GM23338 (cell line): Measurements from ENCODE around the gene CCR6. TPM values are rescaled to one million over a fixed set of nuclear protein-coding genes. Genes with fewer than 3 reads are reported as not detected.

Experiments
- ATAC-seq: fragments of 200-7000 bp; cut with Tn5 transposase; 3 replicates; pipeline ENCODE4 v1.9.1; 2020
- DNase-seq: peaks from one replicate; pipeline ENCODE4 v3.0.0-alpha.2; 2015; ENCODE audit warnings: low spot score
- H2AFZ ChIP-seq: fragments of 200-600 bp; sonication (generic); 2 replicates; pipeline ENCODE4 v1.8.0; 2016; ENCODE audit warnings: antibody characterized with exemption, mild to moderate bottlenecking, moderate library complexity
- H3F3A ChIP-seq: fragments of 200-600 bp; sonication (generic); replicated peaks from 2 replicates; pipeline ENCODE4 v1.8.0; 2017; ENCODE audit warnings: antibody characterized with exemption, mixed run types, low read depth
- H3K27ac ChIP-seq: fragments of 200-600 bp; sonication (generic); 2 replicates; pipeline ENCODE4 v1.6.1; 2016; ENCODE audit warnings: low read depth
- H3K27me3 ChIP-seq: fragments of 200-600 bp; sonication (generic); 2 replicates; pipeline ENCODE4 v1.8.0; 2016; ENCODE audit warnings: mild to moderate bottlenecking, mixed run types, moderate library complexity; ENCODE audit not compliant: insufficient read depth
- H3K36me3 ChIP-seq: fragments of 200-600 bp; sonication (generic); 2 replicates; pipeline ENCODE4 v1.8.0; 2016; ENCODE audit warnings: mild to moderate bottlenecking; ENCODE audit not compliant: insufficient read depth
- H3K4me1 ChIP-seq: fragments of 200-600 bp; sonication (generic); 2 replicates; pipeline ENCODE4 v1.8.0; 2016; ENCODE audit warnings: mild to moderate bottlenecking, moderate library complexity; ENCODE audit not compliant: insufficient read depth
- H3K4me2 ChIP-seq: fragments of 200-600 bp; sonication (generic); 2 replicates; pipeline ENCODE4 v1.7.1; 2017; ENCODE audit warnings: mixed run types
- H3K4me3 ChIP-seq: fragments of 200-600 bp; sonication (generic); 2 replicates; pipeline ENCODE4 v1.6.1; 2016; ENCODE audit warnings: mixed run types
- H3K79me2 ChIP-seq: fragments of 200-600 bp; sonication (generic); replicated peaks from 2 replicates; pipeline ENCODE4 v1.8.0; 2017; ENCODE audit warnings: mild to moderate bottlenecking; ENCODE audit not compliant: insufficient read depth
- H3K9me2 ChIP-seq: fragments of 200-600 bp; sonication (generic); 2 replicates; pipeline ENCODE4 v1.8.0; 2017; ENCODE audit not compliant: insufficient read depth
- H4K20me1 ChIP-seq: fragments of 200-600 bp; sonication (generic); replicated peaks from 2 replicates; pipeline ENCODE4 v1.8.0; 2017; ENCODE audit warnings: mild to moderate bottlenecking; ENCODE audit not compliant: insufficient read depth
- H3K27ac Mint-ChIP-seq: 2 replicates; pipeline ENCODE4 v1.8.0; 2020; ENCODE audit warnings: inconsistent platforms, mild to moderate bottlenecking, moderate library complexity, mixed read lengths
- H3K27me3 Mint-ChIP-seq: 3 replicates; pipeline ENCODE4 v1.8.0; 2022; ENCODE audit warnings: low read depth, mild to moderate bottlenecking, moderate library complexity, mixed read lengths, inconsistent platforms; ENCODE audit not compliant: insufficient read depth, poor library complexity
- H3K36me3 Mint-ChIP-seq: 3 replicates; pipeline ENCODE4 v1.8.0; 2021; ENCODE audit warnings: low read depth, mild to moderate bottlenecking, inconsistent platforms, moderate library complexity, mixed read lengths
- H3K4me1 Mint-ChIP-seq: 3 replicates; pipeline ENCODE4 v1.8.0; 2020; ENCODE audit warnings: mild to moderate bottlenecking, inconsistent platforms, mixed read lengths
- H3K4me3 Mint-ChIP-seq: 3 replicates; pipeline ENCODE4 v1.8.0; 2021; ENCODE audit warnings: moderate library complexity, mild to moderate bottlenecking, inconsistent platforms, mixed read lengths
- H3K9me3 Mint-ChIP-seq: 3 replicates; pipeline ENCODE4 v1.8.0; 2020; ENCODE audit warnings: moderate library complexity, mild to moderate bottlenecking, inconsistent platforms, mixed read lengths
- CREB1 ChIP-seq: fragments of 250-450 bp; sonication (Bioruptor Pico); IDR thresholded peaks from 2 replicates; pipeline ENCODE4 v1.5.0; 2020; ENCODE audit warnings: low read depth, mild to moderate bottlenecking, moderate library complexity
- EZH2 ChIP-seq: fragments of 200-600 bp; sonication (generic); IDR thresholded peaks from one replicate; pipeline ENCODE4 v1.8.0; 2017; ENCODE audit warnings: antibody characterized with exemption, mild to moderate bottlenecking, low read depth; ENCODE audit not compliant: unreplicated experiment
- EZH2phosphoT487 ChIP-seq: fragments of 200-600 bp; sonication (generic); IDR thresholded peaks from one replicate; pipeline ENCODE4 v1.8.1; 2018; ENCODE audit warnings: antibody characterized with exemption; ENCODE audit not compliant: unreplicated experiment
- JUNB ChIP-seq: IDR thresholded peaks from one replicate; pipeline ENCODE4 v1.6.1; 2016; ENCODE audit warnings: antibody characterized with exemption; ENCODE audit not compliant: unreplicated experiment
- NANOG ChIP-seq: IDR thresholded peaks from 2 replicates; pipeline ENCODE4 v1.6.1; 2016; ENCODE audit warnings: antibody characterized with exemption, borderline replicate concordance
- POLR2AphosphoS5 ChIP-seq: IDR thresholded peaks from 2 replicates; pipeline ENCODE4 v1.6.1; 2016; ENCODE audit warnings: antibody characterized with exemption, low read depth
- STAT1 ChIP-seq: IDR thresholded peaks from one replicate; pipeline ENCODE4 v1.6.1; 2016; ENCODE audit warnings: antibody characterized with exemption; ENCODE audit not compliant: unreplicated experiment
- ZNF114 ChIP-seq: fragments of 250-450 bp; sonication (Bioruptor Pico); IDR thresholded peaks from 2 replicates; pipeline ENCODE4 v1.5.0; 2020; ENCODE audit warnings: mild to moderate bottlenecking, moderate library complexity
- polyA plus RNA-seq: library from polyadenylated mRNA; unstranded; fragments of >200 nt; fragmentation: Nextera tagmentation; extraction: Ambion mirVana; gene quantifications from 2 replicates; pipeline ENCODE4 v1.2.1, GENCODE V29; 2016
- total RNA-seq: library from RNA; depleted of rRNA; stranded (reverse); fragments of >200 nt; shearing (Covaris generic); gene quantifications from 2 replicates; pipeline ENCODE4 v1.2.3, GENCODE V29; 2014
- TF ChIP-seq, protein P1 (sequence below): IDR thresholded peaks from 2 replicates; pipeline ENCODE4 v1.6.1; 2016; ENCODE audit warnings: antibody characterized with exemption
- TF ChIP-seq, protein P2 (sequence below): IDR thresholded peaks from one replicate; pipeline ENCODE4 v1.6.1; 2018; ENCODE audit warnings: antibody characterized with exemption; ENCODE audit not compliant: unreplicated experiment
- TF ChIP-seq, protein P3 (sequence below), 2 experiments: fragments of 200-600 bp in 1 of 2; sonication (generic) in 1 of 2; conservative IDR thresholded peaks; 2 replicates each; pipeline versions ENCODE4 v1.5.1 to v1.6.1; 2016 to 2017; ENCODE audit warnings: antibody characterized with exemption in 2 of 2, low read depth in 2 of 2, mild to moderate bottlenecking in 2 of 2, moderate library complexity in 1 of 2

Gene CCR6
- total and polyA plus RNA-seq, 2 experiments from 2014 or later = not detected

DNA sequence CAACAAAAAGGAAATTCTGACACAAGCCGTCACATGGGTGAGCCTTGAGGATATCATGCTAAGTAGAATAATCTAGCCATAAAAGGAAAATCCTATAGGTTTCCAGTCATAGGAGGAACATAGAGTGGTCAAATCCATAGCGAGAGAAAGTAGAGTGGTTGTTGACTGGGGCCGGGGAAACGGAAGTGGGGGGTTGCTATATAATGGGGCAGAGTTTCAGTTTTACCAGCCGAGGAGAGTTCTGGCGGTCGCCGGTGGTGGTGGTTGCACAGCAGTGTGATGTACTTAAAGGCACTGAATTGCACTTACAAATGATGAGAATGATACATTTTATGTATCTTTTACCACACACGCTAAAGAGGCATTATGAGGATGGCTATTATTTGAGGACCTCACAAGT lies 30.0 kb downstream of the CCR6 start:
- Histone ChIP-seq H3K4me1 (peaks cover 15% of the 10 kb centered on the region), H3K9me2 (peaks cover 31% of the 10 kb centered on the region; the same call in 1 of the 2 replicates), H3F3A (no peaks in the 10 kb centered on the region; the same call in 1 of the 2 replicates), H3K27me3 (0 out of 2 replicates have a peak, but pooled peaks cover 6% of the 10 kb centered on the region), H3K4me2 (no peak overlapping the region), H3K27ac (no peak overlapping the region), H3K36me3 (no peaks in the 10 kb centered on the region; the same call in 1 of the 2 replicates), H3K4me3 (no peak overlapping the region), H2AFZ (no peak overlapping the region), H3K79me2 (no peaks in the 10 kb centered on the region), H4K20me1 (no peaks in the 10 kb centered on the region)
- H3K27ac Mint-ChIP-seq = no peak overlapping the region
- H3K27me3 Mint-ChIP-seq = peaks cover 11% of the 10 kb centered on the region
- no peak for ATAC-seq
- H3K4me3 Mint-ChIP-seq = no peak overlapping the region
- H3K4me1 Mint-ChIP-seq = peaks cover 25% of the 10 kb centered on the region
- TF ChIP-seq JUNB (no peak), CREB1 (CRISPR knock-in tag) (no peak), POLR2AphosphoS5 (no peak), NANOG (no peak), EZH2 (no peak), ZNF114 (CRISPR knock-in tag) (no peak), STAT1 (no peak)
- TF ChIP-seq, protein P1, sequence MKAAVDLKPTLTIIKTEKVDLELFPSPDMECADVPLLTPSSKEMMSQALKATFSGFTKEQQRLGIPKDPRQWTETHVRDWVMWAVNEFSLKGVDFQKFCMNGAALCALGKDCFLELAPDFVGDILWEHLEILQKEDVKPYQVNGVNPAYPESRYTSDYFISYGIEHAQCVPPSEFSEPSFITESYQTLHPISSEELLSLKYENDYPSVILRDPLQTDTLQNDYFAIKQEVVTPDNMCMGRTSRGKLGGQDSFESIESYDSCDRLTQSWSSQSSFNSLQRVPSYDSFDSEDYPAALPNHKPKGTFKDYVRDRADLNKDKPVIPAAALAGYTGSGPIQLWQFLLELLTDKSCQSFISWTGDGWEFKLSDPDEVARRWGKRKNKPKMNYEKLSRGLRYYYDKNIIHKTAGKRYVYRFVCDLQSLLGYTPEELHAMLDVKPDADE = no peak
- TF ChIP-seq, protein P2, sequence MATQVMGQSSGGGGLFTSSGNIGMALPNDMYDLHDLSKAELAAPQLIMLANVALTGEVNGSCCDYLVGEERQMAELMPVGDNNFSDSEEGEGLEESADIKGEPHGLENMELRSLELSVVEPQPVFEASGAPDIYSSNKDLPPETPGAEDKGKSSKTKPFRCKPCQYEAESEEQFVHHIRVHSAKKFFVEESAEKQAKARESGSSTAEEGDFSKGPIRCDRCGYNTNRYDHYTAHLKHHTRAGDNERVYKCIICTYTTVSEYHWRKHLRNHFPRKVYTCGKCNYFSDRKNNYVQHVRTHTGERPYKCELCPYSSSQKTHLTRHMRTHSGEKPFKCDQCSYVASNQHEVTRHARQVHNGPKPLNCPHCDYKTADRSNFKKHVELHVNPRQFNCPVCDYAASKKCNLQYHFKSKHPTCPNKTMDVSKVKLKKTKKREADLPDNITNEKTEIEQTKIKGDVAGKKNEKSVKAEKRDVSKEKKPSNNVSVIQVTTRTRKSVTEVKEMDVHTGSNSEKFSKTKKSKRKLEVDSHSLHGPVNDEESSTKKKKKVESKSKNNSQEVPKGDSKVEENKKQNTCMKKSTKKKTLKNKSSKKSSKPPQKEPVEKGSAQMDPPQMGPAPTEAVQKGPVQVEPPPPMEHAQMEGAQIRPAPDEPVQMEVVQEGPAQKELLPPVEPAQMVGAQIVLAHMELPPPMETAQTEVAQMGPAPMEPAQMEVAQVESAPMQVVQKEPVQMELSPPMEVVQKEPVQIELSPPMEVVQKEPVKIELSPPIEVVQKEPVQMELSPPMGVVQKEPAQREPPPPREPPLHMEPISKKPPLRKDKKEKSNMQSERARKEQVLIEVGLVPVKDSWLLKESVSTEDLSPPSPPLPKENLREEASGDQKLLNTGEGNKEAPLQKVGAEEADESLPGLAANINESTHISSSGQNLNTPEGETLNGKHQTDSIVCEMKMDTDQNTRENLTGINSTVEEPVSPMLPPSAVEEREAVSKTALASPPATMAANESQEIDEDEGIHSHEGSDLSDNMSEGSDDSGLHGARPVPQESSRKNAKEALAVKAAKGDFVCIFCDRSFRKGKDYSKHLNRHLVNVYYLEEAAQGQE = no peak
- H3K36me3 Mint-ChIP-seq = peaks cover 8% of the 10 kb centered on the region; the same call in 1 of the 3 replicates
- no peak for DNase-seq
- H3K9me3 Mint-ChIP-seq = peaks cover 9% of the 10 kb centered on the region; the same call in 2 of the 3 replicates

DNA sequence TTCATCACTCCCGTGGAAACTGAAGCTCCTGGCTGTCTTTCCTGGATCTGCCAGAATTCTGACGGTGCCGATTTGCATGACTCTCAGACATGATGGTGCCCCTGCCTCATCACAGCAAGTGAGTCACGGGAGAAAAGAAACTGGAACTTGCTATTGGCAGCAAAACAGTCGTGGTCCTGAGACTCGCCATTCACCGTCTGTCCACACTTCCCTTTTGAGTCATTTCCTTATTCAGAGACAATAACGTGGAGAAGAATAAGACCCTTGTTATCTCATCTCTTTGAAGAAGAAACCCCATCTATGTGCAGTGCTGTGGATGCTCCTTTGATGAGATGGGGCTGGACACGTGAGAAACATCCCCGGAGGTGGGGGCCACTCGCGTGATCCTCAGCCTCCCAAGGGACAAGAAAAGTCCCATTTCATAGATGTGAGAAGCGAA lies 30.6 kb downstream of the CCR6 start:
- ATAC-seq (no peak), DNase-seq (no peak)
- TF ChIP-seq, protein P3, sequence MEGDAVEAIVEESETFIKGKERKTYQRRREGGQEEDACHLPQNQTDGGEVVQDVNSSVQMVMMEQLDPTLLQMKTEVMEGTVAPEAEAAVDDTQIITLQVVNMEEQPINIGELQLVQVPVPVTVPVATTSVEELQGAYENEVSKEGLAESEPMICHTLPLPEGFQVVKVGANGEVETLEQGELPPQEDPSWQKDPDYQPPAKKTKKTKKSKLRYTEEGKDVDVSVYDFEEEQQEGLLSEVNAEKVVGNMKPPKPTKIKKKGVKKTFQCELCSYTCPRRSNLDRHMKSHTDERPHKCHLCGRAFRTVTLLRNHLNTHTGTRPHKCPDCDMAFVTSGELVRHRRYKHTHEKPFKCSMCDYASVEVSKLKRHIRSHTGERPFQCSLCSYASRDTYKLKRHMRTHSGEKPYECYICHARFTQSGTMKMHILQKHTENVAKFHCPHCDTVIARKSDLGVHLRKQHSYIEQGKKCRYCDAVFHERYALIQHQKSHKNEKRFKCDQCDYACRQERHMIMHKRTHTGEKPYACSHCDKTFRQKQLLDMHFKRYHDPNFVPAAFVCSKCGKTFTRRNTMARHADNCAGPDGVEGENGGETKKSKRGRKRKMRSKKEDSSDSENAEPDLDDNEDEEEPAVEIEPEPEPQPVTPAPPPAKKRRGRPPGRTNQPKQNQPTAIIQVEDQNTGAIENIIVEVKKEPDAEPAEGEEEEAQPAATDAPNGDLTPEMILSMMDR (conservative IDR thresholded peaks at IDR 0.05; ENCODE audit: low read depth in 2 of 2) = no peak
- TF ChIP-seq STAT1 (no peak), EZH2phosphoT487 (no peak), EZH2 (no peak), POLR2AphosphoS5 (no peak), JUNB (no peak), CREB1 (CRISPR knock-in tag) (no peak), NANOG (no peak), ZNF114 (CRISPR knock-in tag) (no peak)

More for the DNA sequence above, 30.6 kb downstream of the CCR6 start:
- H4K20me1 ChIP-seq = no peaks in the 10 kb centered on the region
- peaks cover 10% of the 10 kb centered on the region for H3K4me1 ChIP-seq
- H3K79me2 ChIP-seq = no peaks in the 10 kb centered on the region
- H3K4me2 ChIP-seq = no peak overlapping the region
- Mint-ChIP-seq H3K36me3 (peaks cover 8% of the 10 kb centered on the region; the same call in 1 of the 3 replicates), H3K9me3 (peaks cover 9% of the 10 kb centered on the region; the same call in 2 of the 3 replicates), H3K4me3 (no peak overlapping the region), H3K27ac (no peak overlapping the region), H3K27me3 (peaks cover 11% of the 10 kb centered on the region), H3K4me1 (peaks cover 24% of the 10 kb centered on the region)
- no peak overlapping the region for H2AFZ ChIP-seq
- no peak overlapping the region for H3K4me3 ChIP-seq
- peaks cover 34% of the 10 kb centered on the region for H3K9me2 ChIP-seq
- no peaks in the 10 kb centered on the region; the same call in 1 of the 2 replicates for H3F3A ChIP-seq
- H3K36me3 ChIP-seq = no peaks in the 10 kb centered on the region; the same call in 1 of the 2 replicates
- H3K27me3 ChIP-seq = 0 out of 2 replicates have a peak, but pooled peaks cover 5% of the 10 kb centered on the region
- H3K27ac ChIP-seq = no peak overlapping the region
